ENCODE results near the gene SCYL1. TPM values are rescaled to one million over a fixed set of nuclear protein-coding genes. Genes with fewer than 3 reads are reported as not detected.
"Not testable (repeated sequence)": the region's sequence is repeated elsewhere in the genome, so short reads cannot be mapped to it uniquely, and the experiment has no call there.

Gene SCYL1
- total and polyA plus RNA-seq, 2 experiments from 2014 or later = 83.9 to 167 TPM

- Histone ChIP-seq H3K4me3 (no peak overlapping the region), H3K27me3 (no peaks in the 10 kb centered on the region), H4K20me1 (ENCODE audit: insufficient read depth, poor library complexity, severe bottlenecking) (no peaks in the 10 kb centered on the region), H2AFZ (no peak overlapping the region), H3K9me2 (replicated peaks; ENCODE audit: insufficient read depth) (no peaks in the 10 kb centered on the region), H3K27ac (no peak overlapping the region), H3K36me3 (replicated peaks; ENCODE audit: insufficient read depth, low read depth) (no peaks in the 10 kb centered on the region), H3K4me2 (no peak overlapping the region), H3K79me2 (no peaks in the 10 kb centered on the region), H3K9me3 (ENCODE audit: low read depth) (no peaks in the 10 kb centered on the region), H3K4me1 (ENCODE audit: insufficient read depth) (peaks cover under 1% of the 10 kb centered on the region)
- TF ChIP-seq EZH2phosphoT487 (IDR thresholded peaks at IDR 0.05; ENCODE audit: low read depth, severe bottlenecking, unreplicated experiment) = no peak
- WGBS (ENCODE audit: low lambda C conversion rate, missing lambda C conversion rate) = 66% methylated on average over 5 of the region's 5 CpGs
- no peak for DNase-seq (ENCODE audit: low spot score)
These were observed 8.5 kb upstream of the SCYL1 start for GRCh38 chr11:65516135-65516968.

- DNase-seq (ENCODE audit: low spot score); H3K4me3 ChIP-seq; H3K4me2 ChIP-seq; H3K79me2 ChIP-seq; H3K9me3 ChIP-seq (ENCODE audit: low read depth); H3K9me2 ChIP-seq (replicated peaks; ENCODE audit: insufficient read depth); H2AFZ ChIP-seq; H3K36me3 ChIP-seq (replicated peaks; ENCODE audit: insufficient read depth, low read depth); H3K27me3 ChIP-seq; H3K27ac ChIP-seq; H4K20me1 ChIP-seq (ENCODE audit: insufficient read depth, poor library complexity, severe bottlenecking): not testable (repeated sequence)
- H3K4me1 ChIP-seq (ENCODE audit: insufficient read depth) = peaks cover 18% of the 10 kb centered on the region
- WGBS (ENCODE audit: low lambda C conversion rate, missing lambda C conversion rate) = 86% methylated on average over 8 of the region's 8 CpGs
These were observed 5.8 kb upstream of the SCYL1 start for GRCh38 chr11:65518941-65519549.

- H3K27ac ChIP-seq = peak overlapping the region; percentile 94
- not testable (repeated sequence) for DNase-seq (ENCODE audit: low spot score); H2AFZ ChIP-seq; H3K27me3 ChIP-seq; H3K4me3 ChIP-seq; H3K36me3 ChIP-seq (replicated peaks; ENCODE audit: insufficient read depth, low read depth); H3K9me2 ChIP-seq (replicated peaks; ENCODE audit: insufficient read depth); H3K9me3 ChIP-seq (ENCODE audit: low read depth); H4K20me1 ChIP-seq (ENCODE audit: insufficient read depth, poor library complexity, severe bottlenecking)
- WGBS (ENCODE audit: low lambda C conversion rate, missing lambda C conversion rate) = 36% methylated on average over 20 of the region's 20 CpGs
- peaks cover 20% of the 10 kb centered on the region for H3K79me2 ChIP-seq
- H3K4me1 ChIP-seq (ENCODE audit: insufficient read depth) = peaks cover 31% of the 10 kb centered on the region
- peak overlapping the region; percentile 72 for H3K4me2 ChIP-seq
These were observed 2.9 kb upstream of the SCYL1 start for GRCh38 chr11:65521777-65522521.

GRCh38 chr11:65522718-65523630, 1.9 kb upstream of the SCYL1 start:
- H4K20me1 ChIP-seq (ENCODE audit: insufficient read depth, poor library complexity, severe bottlenecking) = not testable (repeated sequence)
- WGBS (ENCODE audit: low lambda C conversion rate, missing lambda C conversion rate) = 22% methylated on average over 18 of the region's 18 CpGs

GRCh38 chr11:65523631-65523968, 1.3 kb upstream of the SCYL1 start:
- H3K9me2 ChIP-seq (replicated peaks; ENCODE audit: insufficient read depth); H3K36me3 ChIP-seq (replicated peaks; ENCODE audit: insufficient read depth, low read depth); H2AFZ ChIP-seq; H3K9me3 ChIP-seq (ENCODE audit: low read depth); DNase-seq (ENCODE audit: low spot score); H3K4me3 ChIP-seq; H4K20me1 ChIP-seq (ENCODE audit: insufficient read depth, poor library complexity, severe bottlenecking); H3K27me3 ChIP-seq: not testable (repeated sequence)
- Histone ChIP-seq H3K27ac (peak overlapping the region; percentile 94), H3K79me2 (peaks cover 33% of the 10 kb centered on the region), H3K4me2 (peak overlapping the region; percentile 72), H3K4me1 (ENCODE audit: insufficient read depth) (peaks cover 34% of the 10 kb centered on the region)
- 61% methylated on average over 7 of the region's 7 CpGs for WGBS (ENCODE audit: low lambda C conversion rate, missing lambda C conversion rate)

More at GRCh38 chr11:65522718-65523630, 1.9 kb upstream of the SCYL1 start:
- Histone ChIP-seq H3K27ac (peak overlapping the region; percentile 94), H3K79me2 (peaks cover 30% of the 10 kb centered on the region), H3K4me2 (peak overlapping the region; percentile 72), H3K4me1 (ENCODE audit: insufficient read depth) (peaks cover 34% of the 10 kb centered on the region)
- not testable (repeated sequence) for H3K4me3 ChIP-seq; H3K9me2 ChIP-seq (replicated peaks; ENCODE audit: insufficient read depth); DNase-seq (ENCODE audit: low spot score); H2AFZ ChIP-seq; H3K27me3 ChIP-seq; H3K9me3 ChIP-seq (ENCODE audit: low read depth); H3K36me3 ChIP-seq (replicated peaks; ENCODE audit: insufficient read depth, low read depth)

All from hepatocyte (in vitro differentiated cells).